NOMO-1 (cell line): ENCODE results near the gene GPR160.

Source experiments
- DNase-seq, 2 experiments: peaks; one replicate each; lab custom pipeline; 2025; ENCODE audit not compliant: unreplicated experiment in 2 of 2; lab: John Stamatoyannopoulos, UW

Gene GPR160

DNA sequence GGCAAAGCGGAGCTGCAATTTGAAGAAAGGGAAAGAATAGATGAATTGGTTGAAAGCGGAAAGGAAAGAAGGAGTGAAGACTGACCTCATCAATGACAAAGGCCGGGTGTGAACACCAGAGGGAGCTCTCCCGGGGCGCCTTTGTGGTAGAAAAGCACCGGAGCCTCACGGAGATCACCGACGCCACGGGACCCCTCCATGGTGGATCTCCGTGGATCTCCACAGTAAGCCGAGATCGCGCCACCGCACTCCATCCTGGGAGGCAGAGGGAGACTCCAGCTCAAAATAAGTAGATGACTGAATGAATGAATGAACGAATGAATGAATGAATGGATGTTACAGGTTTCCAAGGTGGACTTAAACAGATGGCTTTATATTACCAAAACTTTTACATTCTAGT lies 25.0 kb downstream of the GPR160 start:
- no peak for DNase-seq

DNA sequence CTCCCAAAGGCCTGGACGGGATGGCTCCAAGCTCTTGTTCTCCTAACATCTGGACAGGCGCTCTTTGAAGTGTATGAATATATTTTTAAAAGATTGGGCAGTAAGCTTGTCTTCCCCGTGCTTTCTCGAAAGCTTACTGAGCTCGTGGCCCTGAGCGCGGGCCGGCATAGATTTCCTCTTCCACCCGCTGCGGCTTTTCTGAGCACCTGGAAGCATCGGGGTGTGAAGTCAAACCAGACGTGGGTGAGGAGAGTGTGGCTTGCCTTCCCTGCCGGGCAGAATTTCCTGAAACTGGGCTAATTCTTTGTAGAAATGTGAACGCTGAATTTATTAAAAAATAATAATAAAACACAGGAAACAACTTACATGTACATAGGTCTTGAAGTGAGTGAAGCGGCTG lies 25.9 kb downstream of the GPR160 start:
- DNase-seq = no peak

GRCh38 chr3:170064108-170064507 lies 26.3 kb downstream of the GPR160 start:
- DNase-seq = no peak

DNA sequence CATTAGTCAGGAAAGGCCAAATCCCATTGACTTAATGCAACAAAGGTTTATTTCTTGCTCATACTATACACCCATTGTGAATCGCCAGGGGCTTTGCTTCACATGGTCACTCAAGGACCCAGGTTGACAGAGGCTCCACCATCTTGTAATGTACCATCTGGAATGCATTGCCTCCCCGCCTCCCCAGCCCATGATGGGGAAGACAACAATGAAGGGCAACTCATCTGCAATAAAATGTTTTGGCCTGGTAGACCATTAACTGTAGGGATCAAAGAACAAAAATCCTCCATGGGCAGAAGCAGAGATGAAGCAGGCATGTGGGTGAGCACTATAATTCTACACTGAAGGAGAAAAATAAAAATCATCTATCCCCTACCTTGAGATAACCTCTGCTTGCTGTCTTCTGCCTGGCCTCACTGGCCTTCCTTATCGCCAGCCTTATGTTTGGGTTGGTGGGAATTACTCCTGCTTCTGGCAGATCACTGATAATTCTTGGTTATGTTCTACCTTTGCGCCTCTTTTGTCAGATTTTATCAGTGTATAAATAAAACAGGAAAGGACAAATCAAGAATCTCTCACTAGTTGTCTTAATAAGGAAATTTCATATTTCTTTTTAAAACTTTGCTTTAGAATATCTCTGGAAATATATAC lies 37.8 kb downstream of the GPR160 start:
- no peak for DNase-seq

- DNase-seq = no peak
Observed at GRCh38 chr3:170076715-170077238, 39.0 kb downstream of the GPR160 start.

DNA sequence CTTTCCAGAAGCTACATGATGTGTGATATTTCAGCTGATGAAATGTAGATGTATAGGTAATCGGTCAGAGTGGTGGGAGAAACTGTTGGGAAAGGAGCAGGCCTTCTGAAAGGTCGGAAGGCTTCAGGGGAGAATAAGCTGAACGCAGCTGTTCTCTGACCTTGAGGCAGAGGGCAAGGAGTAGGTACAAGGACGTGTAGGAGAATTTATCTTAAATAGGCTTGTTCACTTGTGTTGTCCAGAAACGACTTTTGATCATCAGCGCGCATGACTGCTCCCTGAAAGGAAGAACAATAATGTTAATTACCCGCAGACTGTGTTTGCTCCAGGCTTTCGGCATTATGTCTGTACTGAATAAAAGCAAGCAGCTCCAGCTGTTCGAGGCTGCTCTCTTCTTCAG lies 39.6 kb downstream of the GPR160 start:
- no peak for DNase-seq

- no peak for DNase-seq
Observed at GRCh38 chr3:170078620-170079281, 41.0 kb downstream of the GPR160 start.

DNA sequence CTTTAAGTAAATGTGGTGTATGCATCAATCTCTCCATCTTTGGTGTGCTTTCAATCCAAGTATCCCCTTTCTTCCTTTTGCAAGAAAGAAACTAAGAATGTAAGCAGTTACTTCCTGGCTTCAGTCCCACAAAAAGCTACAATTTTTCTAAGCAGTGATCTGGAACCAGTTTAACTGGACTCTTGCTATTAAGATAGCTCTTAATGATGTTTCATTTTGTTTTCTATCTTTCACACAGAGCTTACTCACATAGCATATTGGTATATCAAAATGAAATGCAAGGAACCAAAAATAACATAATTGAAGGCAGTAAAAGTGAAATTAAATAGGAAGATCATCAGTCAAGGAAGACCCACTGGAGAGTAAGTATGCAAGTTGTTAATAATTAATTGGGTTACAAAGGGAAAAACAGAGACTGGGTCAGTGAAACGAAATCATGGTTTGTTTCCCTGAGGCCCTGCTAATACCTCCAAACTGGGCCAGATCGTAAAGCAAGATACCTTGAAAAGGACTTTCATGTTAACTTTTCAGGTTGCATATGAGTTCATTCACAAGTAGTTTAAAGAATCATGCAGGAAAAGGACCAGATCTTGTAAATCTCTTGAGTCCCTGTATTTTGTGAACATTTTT lies 41.9 kb downstream of the GPR160 start:
- DNase-seq = no peak

GRCh38 chr3:170080605-170081004 lies 42.8 kb downstream of the GPR160 start:
- DNase-seq = no peak

- DNase-seq = no peak
Observed at GRCh38 chr3:170081079-170081741, 43.4 kb downstream of the GPR160 start.

GRCh38 chr3:170083343-170083742 lies 45.5 kb downstream of the GPR160 start:
- no peak for DNase-seq

DNA sequence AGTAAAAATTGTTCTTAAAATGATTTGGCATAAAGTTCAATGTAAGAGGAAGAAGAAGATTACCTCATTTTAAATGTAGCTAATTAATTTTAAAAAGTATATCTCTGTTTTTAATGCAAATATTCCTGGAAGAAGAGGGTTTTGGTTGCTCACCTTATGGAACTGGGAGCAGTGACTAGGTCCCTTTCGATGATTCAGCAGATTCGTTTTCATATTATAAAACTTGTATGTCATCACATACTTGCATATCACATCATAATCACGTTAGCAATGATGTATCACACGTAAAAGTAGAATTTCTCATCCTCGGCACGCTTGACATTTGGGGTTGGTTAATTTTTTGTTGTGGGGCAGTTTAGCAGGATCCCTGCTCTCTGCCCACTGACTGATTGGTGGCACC lies 47.6 kb downstream of the GPR160 start:
- no peak for DNase-seq

DNA sequence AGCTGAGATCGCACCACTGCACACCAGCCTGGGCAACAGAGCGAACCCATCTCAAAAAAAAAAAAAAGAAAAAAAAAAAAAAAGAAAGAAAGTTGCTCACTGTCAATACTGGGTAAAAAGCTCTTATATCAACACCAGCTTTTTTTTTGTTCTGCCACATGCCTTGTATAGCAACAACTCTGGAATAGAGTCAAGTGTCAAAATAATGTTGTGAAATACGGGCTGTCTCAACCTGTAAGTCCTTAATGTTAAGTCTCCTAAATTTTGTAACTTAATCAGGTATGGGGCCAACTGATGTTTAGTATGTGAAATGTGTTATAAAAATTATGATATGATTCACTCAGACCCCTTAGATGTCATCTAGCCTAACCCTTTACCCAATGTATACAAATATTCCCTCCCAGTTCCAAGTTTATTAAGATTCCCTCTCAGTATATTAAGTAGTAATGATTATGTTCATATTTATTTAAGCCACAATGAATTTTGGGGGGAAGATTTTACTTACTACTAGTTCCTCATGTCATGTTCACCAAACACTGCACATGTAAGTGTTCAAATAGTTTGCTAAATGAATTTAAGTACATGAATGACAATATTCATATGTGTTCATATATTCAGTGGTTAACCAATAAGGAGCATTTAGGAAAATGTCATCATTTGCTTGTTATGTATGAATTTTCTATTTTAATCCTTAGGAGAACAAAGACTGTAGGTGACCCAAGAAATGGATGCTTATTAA lies 52.2 kb downstream of the GPR160 start:
- no peak for DNase-seq

DNA sequence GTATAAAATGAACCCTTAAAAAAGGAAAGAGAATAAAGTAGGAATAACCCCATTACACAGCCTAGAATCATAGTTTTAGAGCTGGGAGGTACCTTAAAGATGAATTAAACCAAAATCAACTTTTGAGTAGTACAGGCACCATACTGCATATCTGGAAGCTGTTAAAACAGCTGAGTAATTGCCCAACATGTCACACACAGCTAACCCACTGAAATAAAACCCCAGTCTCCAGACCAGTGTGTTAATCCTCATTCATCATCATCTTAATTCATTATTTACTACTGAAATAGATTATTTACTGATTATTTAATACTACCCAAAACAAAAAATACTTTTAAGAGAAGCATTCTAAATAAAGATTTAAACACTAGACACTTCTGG lies 52.8 kb downstream of the GPR160 start:
- DNase-seq = no peak

DNA sequence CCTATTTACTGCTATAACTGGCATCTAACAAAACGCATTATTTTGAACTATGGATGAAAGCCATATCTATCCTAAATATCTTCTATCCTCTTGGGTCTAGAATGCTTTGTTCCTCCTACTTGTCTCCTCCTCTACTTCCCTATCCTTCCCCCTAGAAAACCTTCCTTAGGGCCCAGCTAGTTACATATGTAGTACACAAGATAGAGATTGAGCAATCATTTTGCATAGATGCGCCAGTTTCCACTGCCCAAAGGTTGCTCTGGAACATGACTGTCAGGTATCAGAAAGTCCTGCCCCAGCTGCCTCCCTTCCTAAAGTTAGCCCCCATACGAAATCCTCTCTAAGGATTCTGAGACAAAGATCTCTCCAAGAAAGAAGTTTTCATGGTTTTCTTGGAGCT lies 55.1 kb downstream of the GPR160 start:
- peak in 1 of 2 experiments; percentile 6 for DNase-seq

GRCh38 chr3:170095771-170096170 lies 58.0 kb downstream of the GPR160 start:
- DNase-seq = no peak

DNA sequence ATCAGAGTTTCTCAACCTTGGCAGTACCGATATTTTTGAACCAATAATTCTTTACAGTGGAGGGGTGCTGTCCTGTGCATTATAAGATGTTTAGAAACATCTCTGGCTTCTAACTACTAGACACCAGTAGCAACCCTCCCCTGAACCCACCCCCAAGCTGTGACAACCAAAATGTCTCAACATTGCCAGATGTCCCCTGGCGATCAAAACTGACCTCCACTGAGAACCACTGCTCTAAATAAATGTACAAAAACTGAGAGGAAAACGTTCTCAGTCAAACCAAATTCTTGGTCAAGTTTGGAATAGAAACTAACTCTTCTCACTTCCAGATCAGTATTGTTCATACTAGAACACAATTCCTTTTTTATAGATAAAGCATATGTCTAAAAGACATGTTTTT lies 58.5 kb downstream of the GPR160 start:
- no peak for DNase-seq

DNA sequence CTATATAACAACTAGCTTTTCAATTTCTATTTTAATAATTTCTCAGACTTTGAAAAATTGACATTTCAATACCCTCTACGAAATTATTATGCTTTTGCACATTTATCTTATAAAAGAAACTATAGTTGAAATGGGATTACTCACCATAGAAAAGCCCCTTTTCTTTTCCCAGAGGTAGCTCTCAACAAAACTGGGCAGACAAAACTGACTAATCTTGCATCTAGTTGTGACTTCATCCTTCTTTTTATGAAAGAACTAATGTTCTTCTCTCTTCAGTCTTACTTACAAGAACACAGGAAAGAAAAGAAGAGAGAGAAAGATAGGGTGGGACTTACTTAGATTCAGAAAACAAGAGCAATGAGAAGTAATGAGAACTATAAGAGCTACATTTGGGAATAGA lies 61.0 kb downstream of the GPR160 start:
- no peak for DNase-seq

- no peak for DNase-seq
Observed at GRCh38 chr3:170100944-170101343, 63.1 kb downstream of the GPR160 start.

GRCh38 chr3:170102431-170102830 lies 64.6 kb downstream of the GPR160 start:
- DNase-seq = no peak

DNA sequence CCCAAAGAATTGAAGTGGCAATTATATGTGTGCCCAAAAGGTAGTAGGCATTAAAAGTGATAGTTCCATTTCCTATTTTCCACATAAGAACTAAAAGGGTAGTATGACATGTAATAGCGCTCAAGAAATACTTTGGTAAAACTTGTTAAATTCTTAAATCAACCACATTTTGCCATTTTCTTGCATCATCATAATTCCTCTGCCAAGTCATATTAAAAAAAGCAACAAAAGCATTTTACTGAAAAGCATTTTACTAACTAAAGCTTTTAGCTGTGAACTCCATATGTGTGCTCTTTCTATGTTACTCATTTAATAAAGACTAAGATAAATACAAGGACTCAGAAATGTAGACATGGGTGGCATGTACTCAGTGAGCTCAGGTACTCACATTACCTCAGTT lies 70.1 kb downstream of the GPR160 start:
- no peak for DNase-seq
